ENCODE results near the gene SGF29.
"Not testable (repeated sequence)": the region's sequence is repeated elsewhere in the genome, so short reads cannot be mapped to it uniquely, and the experiment has no call there.

The SGF29 gene

GRCh38 chr16:28607681-28608495 lies 54.2 kb downstream of the SGF29 start:
- DNase-seq (ENCODE audit: insufficient read length, low spot score); FAIRE-seq: not testable (repeated sequence)

GRCh38 chr16:28608496-28608808 lies 54.7 kb downstream of the SGF29 start:
- not testable (repeated sequence) for FAIRE-seq; DNase-seq (ENCODE audit: insufficient read length, low spot score)

- not testable (repeated sequence) for DNase-seq (ENCODE audit: insufficient read length, low spot score); FAIRE-seq
Observed at GRCh38 chr16:28608867-28609596, 55.3 kb downstream of the SGF29 start.

GRCh38 chr16:28609631-28610594 lies 56.2 kb downstream of the SGF29 start, which contains the start of gene SULT1A1:
TSS of gene SULT1A1 (minus strand) at chr16:28610044. CDS start at chr16:28608855, 1,189 bp downstream.
- FAIRE-seq (no peak), DNase-seq (ENCODE audit: insufficient read length, low spot score) (no peak)

- FAIRE-seq, result no peak
Observed at GRCh38 chr16:28610595-28611191, 57.0 kb downstream of the SGF29 start.

GRCh38 chr16:28612359-28613280 lies 58.9 kb downstream of the SGF29 start:
- peak; percentile 78 for FAIRE-seq

More at GRCh38 chr16:28610595-28611191, 57.0 kb downstream of the SGF29 start:
- DNase-seq (ENCODE audit: insufficient read length, low spot score), result no peak

GRCh38 chr16:28613912-28614311 lies 60.2 kb downstream of the SGF29 start:
- not testable (repeated sequence) for DNase-seq (ENCODE audit: insufficient read length, low spot score); FAIRE-seq

More at GRCh38 chr16:28612359-28613280, 58.9 kb downstream of the SGF29 start:
- not testable (repeated sequence) for DNase-seq (ENCODE audit: insufficient read length, low spot score)

GRCh38 chr16:28614561-28614960 lies 60.8 kb downstream of the SGF29 start:
- DNase-seq (ENCODE audit: insufficient read length, low spot score); FAIRE-seq: not testable (repeated sequence)

GRCh38 chr16:28615486-28616223 lies 61.9 kb downstream of the SGF29 start:
- not testable (repeated sequence) for FAIRE-seq; DNase-seq (ENCODE audit: insufficient read length, low spot score)

GRCh38 chr16:28616224-28616577 lies 62.5 kb downstream of the SGF29 start:
- not testable (repeated sequence) for FAIRE-seq; DNase-seq (ENCODE audit: insufficient read length, low spot score)

- DNase-seq (ENCODE audit: insufficient read length, low spot score) (no peak), FAIRE-seq (no peak)
Observed at GRCh38 chr16:28616636-28617035, 62.9 kb downstream of the SGF29 start.

- FAIRE-seq (no peak), DNase-seq (ENCODE audit: insufficient read length, low spot score) (no peak)
Observed at GRCh38 chr16:28617874-28618273, 64.2 kb downstream of the SGF29 start.

- DNase-seq (ENCODE audit: insufficient read length, low spot score); FAIRE-seq: not testable (repeated sequence)
Observed at GRCh38 chr16:28620316-28620715, 66.6 kb downstream of the SGF29 start.

- FAIRE-seq, result no peak
- DNase-seq (ENCODE audit: insufficient read length, low spot score), result no peak
Observed at GRCh38 chr16:28621481-28622155, 67.9 kb downstream of the SGF29 start.

GRCh38 chr16:28622532-28623171 lies 68.9 kb downstream of the SGF29 start:
- DNase-seq (ENCODE audit: insufficient read length, low spot score); FAIRE-seq: not testable (repeated sequence)

- FAIRE-seq (no peak), DNase-seq (ENCODE audit: insufficient read length, low spot score) (peak; percentile 36)
Observed at GRCh38 chr16:28623172-28623711, 69.5 kb downstream of the SGF29 start.

GRCh38 chr16:28630905-28631304 lies 77.2 kb downstream of the SGF29 start:
- not testable (repeated sequence) for FAIRE-seq; DNase-seq (ENCODE audit: insufficient read length, low spot score)

Measured in GM19239 (cell line).